Measurements from ENCODE around the gene MARCKS. TPM values are rescaled to one million over a fixed set of nuclear protein-coding genes. Genes with fewer than 3 reads are reported as not detected.

MARCKS gene
- polyA plus RNA-seq, 1 donor from 2014 or later: 369 TPM

- H4K20me1 ChIP-seq (ENCODE audit: insufficient read depth): no peaks in the 10 kb centered on the region
- no peaks in the 10 kb centered on the region for H3K9me3 ChIP-seq (ENCODE audit: low read length)
- H3K27me3 ChIP-seq (ENCODE audit: insufficient read depth, low read depth, low read length): no peaks in the 10 kb centered on the region
- no peak for TF ChIP-seq TAF1 (IDR thresholded peaks at IDR 0.05; ENCODE audit: low read depth)
- TF ChIP-seq RAD21 (conservative IDR thresholded peaks at IDR 0.05): no peak
- TF ChIP-seq EZH2 (IDR thresholded peaks at IDR 0.05; ENCODE audit: borderline replicate concordance, insufficient read depth, low read length, poor library complexity, severe bottlenecking): no peak
- TF ChIP-seq POLR2AphosphoS5 (IDR thresholded peaks at IDR 0.05): no peak
- TF ChIP-seq SMC3 (conservative IDR thresholded peaks at IDR 0.05; ENCODE audit: poor library complexity): no peak
- TF ChIP-seq MXI1 (conservative IDR thresholded peaks at IDR 0.05; ENCODE audit: poor library complexity, severe bottlenecking): no peak
- no peak for TF ChIP-seq CTCF (IDR thresholded peaks at IDR 0.05; ENCODE audit: poor library complexity, severe bottlenecking)
- H2AFZ ChIP-seq (ENCODE audit: low read depth, low read length): no peak overlapping the region
- H3K9me2 ChIP-seq (ENCODE audit: insufficient read depth, low read length): no peaks in the 10 kb centered on the region
- H3K4me2 ChIP-seq (ENCODE audit: low read length): no peak overlapping the region
- H3K9ac ChIP-seq (ENCODE audit: low read length): no peak overlapping the region
- no peaks in the 10 kb centered on the region for H3K36me3 ChIP-seq (ENCODE audit: insufficient read depth, low read length)
- no peak overlapping the region for H3K27ac ChIP-seq (ENCODE audit: low read length)
- no peaks in the 10 kb centered on the region for H3F3A ChIP-seq (ENCODE audit: insufficient read depth, low read length, poor library complexity, severe bottlenecking)
- no peak overlapping the region for H3K4me3 ChIP-seq (ENCODE audit: low read length)
- no peaks in the 10 kb centered on the region for H3K79me2 ChIP-seq (replicated peaks; ENCODE audit: insufficient read depth, low read length)
Measured at GRCh38 chr6:113842165-113842564, 15.0 kb upstream of the MARCKS start.

GRCh38 chr6:113843500-113844073, 13.6 kb upstream of the MARCKS start:
- H3K9me3 ChIP-seq (ENCODE audit: low read length): no peaks in the 10 kb centered on the region
- no peaks in the 10 kb centered on the region for H3K79me2 ChIP-seq (replicated peaks; ENCODE audit: insufficient read depth, low read length)
- TF ChIP-seq REST (IDR thresholded peaks at IDR 0.05; ENCODE audit: borderline replicate concordance) (no peak), EZH2 (IDR thresholded peaks at IDR 0.05; ENCODE audit: borderline replicate concordance, insufficient read depth, low read length, poor library complexity, severe bottlenecking) (no peak), SMC3 (conservative IDR thresholded peaks at IDR 0.05; ENCODE audit: poor library complexity) (no peak), EP300 (conservative IDR thresholded peaks at IDR 0.05; ENCODE audit: poor library complexity, severe bottlenecking) (no peak), MXI1 (conservative IDR thresholded peaks at IDR 0.05; ENCODE audit: poor library complexity, severe bottlenecking) (no peak), POLR2AphosphoS5 (IDR thresholded peaks at IDR 0.05) (no peak), CTCF (IDR thresholded peaks at IDR 0.05; ENCODE audit: poor library complexity, severe bottlenecking) (no peak), RAD21 (conservative IDR thresholded peaks at IDR 0.05) (no peak), TAF1 (IDR thresholded peaks at IDR 0.05; ENCODE audit: low read depth) (no peak)
- no peak overlapping the region for H3K27ac ChIP-seq (ENCODE audit: low read length)
- no peaks in the 10 kb centered on the region for H3K9me2 ChIP-seq (ENCODE audit: insufficient read depth, low read length)
- H3K9ac ChIP-seq (ENCODE audit: low read length): no peak overlapping the region
- H3K4me2 ChIP-seq (ENCODE audit: low read length): no peak overlapping the region
- no peaks in the 10 kb centered on the region for H4K20me1 ChIP-seq (ENCODE audit: insufficient read depth)
- H2AFZ ChIP-seq (ENCODE audit: low read depth, low read length): no peak overlapping the region
- H3K36me3 ChIP-seq (ENCODE audit: insufficient read depth, low read length): no peaks in the 10 kb centered on the region
- no peaks in the 10 kb centered on the region for H3F3A ChIP-seq (ENCODE audit: insufficient read depth, low read length, poor library complexity, severe bottlenecking)
- H3K27me3 ChIP-seq (ENCODE audit: insufficient read depth, low read depth, low read length): no peaks in the 10 kb centered on the region
- no peak overlapping the region for H3K4me3 ChIP-seq (ENCODE audit: low read length)
